Activated B cell treated with CpG ODN at 0.5 μM for 24 hours (primary cell): ENCODE results near the gene PSMD13. TPM values are rescaled to one million over a fixed set of nuclear protein-coding genes. Genes with fewer than 3 reads are reported as not detected.

Experiments used
- ATAC-seq: fragments of 200-7000 bp; cut with Tn5 transposase; one replicate; pipeline ENCODE4 v1.10.0; 2021; ENCODE audit warnings: low read depth, mild to moderate bottlenecking, moderate library complexity
- CTCF ChIA-PET: fragments of 350-600 bp; sonication (Branson Sonifier 250); formaldehyde crosslinking; loops from one replicate; lab custom pipeline; 2021; ENCODE audit warnings: antibody characterized with exemption; lab: Charles Lee
- POLR2A ChIA-PET: fragments of 350-600 bp; sonication (Branson Sonifier 250); formaldehyde crosslinking; loops from one replicate; lab custom pipeline; 2021; ENCODE audit warnings: antibody characterized with exemption; lab: Charles Lee
- DNase-seq: peaks from one replicate; pipeline ENCODE4 v3.0.0; 2022
- H3K27ac Mint-ChIP-seq: one replicate; pipeline ENCODE4 v1.8.0; 2020; ENCODE audit warnings: mixed read lengths
- H3K27me3 Mint-ChIP-seq: one replicate; pipeline ENCODE4 v1.8.0; 2021; ENCODE audit warnings: mixed read lengths
- H3K36me3 Mint-ChIP-seq: one replicate; pipeline ENCODE4 v1.8.0; 2021; ENCODE audit warnings: low read depth, mixed read lengths
- H3K4me1 Mint-ChIP-seq: one replicate; pipeline ENCODE4 v1.8.0; 2021; ENCODE audit warnings: mixed read lengths
- H3K4me3 Mint-ChIP-seq: one replicate; pipeline ENCODE4 v1.8.0; 2020; ENCODE audit warnings: mild to moderate bottlenecking, mixed read lengths
- H3K9me3 Mint-ChIP-seq: one replicate; pipeline ENCODE4 v1.8.0; 2020; ENCODE audit warnings: mixed read lengths
- intact Hi-C: fragments of 100-400 bp; cut with micrococcal nuclease; formaldehyde crosslinking; loops from one replicate; pipeline ENCODE4 v1.15.1; 2024
- total RNA-seq: library from RNA; stranded (reverse); gene quantifications from 2 replicates; pipeline ENCODE4 v1.2.3, GENCODE V29; 2022
- TF ChIP-seq, protein P1 (sequence below): fragments of 200-600 bp; IDR thresholded peaks from one replicate; pipeline ENCODE4 v1.8.0; 2022; ENCODE audit warnings: antibody characterized with exemption, mild to moderate bottlenecking

PSMD13 gene
- total RNA-seq, 1 donor from 2014 or later = 149 TPM

DNA sequence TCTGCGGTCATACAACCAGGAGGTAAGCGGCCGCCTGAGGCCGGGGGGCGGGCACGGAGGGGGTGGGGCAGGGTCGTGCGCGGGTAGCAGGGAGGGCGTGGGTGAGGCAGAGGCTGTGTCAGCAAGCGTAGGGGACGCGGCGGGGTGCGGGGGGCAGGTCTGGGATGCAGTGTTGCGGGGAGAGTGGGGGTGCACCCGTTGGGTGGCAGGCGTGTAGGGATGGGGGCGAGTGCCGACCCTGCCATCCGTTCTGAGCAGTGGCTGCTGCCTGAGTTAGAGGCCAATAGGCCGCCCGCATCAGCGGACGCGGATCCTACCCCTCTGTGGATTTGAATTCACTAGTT, 27.9 kb upstream of the PSMD13 start:
- Mint-ChIP-seq H3K9me3 (no peaks in the 10 kb centered on the region), H3K27ac (peak overlapping the region; percentile 83), H3K4me1 (peaks cover 34% of the 10 kb centered on the region), H3K4me3 (peak overlapping the region; percentile 97), H3K36me3 (peaks cover 72% of the 10 kb centered on the region), H3K27me3 (no peaks in the 10 kb centered on the region)
- intact Hi-C loops = no loop called here
- ChIA-PET POLR2A (interaction anchor here (0.6 to 3.5 kb wide), 10 partner anchors 28 to 327 kb away, joined by 3 to 55 read pairs (median 11); partner anchors contain the start of genes HRAS, LRRC56, PSMD13 and RNH1), CTCF (no interaction called here)
- DNase-seq = no peak
- ATAC-seq = peak; percentile 2
- TF ChIP-seq, protein P1, sequence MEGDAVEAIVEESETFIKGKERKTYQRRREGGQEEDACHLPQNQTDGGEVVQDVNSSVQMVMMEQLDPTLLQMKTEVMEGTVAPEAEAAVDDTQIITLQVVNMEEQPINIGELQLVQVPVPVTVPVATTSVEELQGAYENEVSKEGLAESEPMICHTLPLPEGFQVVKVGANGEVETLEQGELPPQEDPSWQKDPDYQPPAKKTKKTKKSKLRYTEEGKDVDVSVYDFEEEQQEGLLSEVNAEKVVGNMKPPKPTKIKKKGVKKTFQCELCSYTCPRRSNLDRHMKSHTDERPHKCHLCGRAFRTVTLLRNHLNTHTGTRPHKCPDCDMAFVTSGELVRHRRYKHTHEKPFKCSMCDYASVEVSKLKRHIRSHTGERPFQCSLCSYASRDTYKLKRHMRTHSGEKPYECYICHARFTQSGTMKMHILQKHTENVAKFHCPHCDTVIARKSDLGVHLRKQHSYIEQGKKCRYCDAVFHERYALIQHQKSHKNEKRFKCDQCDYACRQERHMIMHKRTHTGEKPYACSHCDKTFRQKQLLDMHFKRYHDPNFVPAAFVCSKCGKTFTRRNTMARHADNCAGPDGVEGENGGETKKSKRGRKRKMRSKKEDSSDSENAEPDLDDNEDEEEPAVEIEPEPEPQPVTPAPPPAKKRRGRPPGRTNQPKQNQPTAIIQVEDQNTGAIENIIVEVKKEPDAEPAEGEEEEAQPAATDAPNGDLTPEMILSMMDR = no peak

DNA sequence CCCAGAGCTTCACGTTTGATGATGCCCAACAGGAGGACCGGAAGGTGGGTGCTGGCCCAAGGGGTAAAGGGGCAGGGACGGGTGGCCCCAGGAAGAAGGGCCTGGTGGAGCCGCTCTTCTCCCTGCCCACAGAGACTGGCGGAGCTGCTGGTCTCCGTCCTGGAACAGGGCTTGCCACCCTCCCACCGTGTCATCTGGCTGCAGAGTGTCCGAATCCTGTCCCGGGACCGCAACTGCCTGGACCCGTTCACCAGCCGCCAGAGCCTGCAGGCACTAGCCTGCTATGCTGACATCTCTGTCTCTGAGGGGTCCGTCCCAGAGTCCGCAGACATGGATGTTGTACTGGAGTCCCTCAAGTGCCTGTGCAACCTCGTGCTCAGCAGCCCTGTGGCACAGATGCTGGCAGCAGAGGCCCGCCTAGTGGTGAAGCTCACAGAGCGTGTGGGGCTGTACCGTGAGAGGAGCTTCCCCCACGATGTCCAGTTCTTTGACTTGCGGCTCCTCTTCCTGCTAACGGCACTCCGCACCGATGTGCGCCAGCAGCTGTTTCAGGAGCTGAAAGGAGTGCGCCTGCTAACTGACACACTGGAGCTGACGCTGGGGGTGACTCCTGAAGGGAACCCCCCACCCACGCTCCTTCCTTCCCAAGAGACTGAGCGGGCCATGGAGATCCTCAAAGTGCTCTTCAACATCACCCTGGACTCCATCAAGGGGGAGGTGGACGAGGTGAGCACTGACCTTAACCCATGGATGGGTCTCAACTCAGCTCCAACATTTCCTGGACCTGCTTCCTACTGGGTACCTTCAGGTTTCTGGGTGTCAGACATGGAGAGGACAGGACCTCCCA, 27.3 kb upstream of the PSMD13 start:
- ChIA-PET POLR2A (interaction anchor here (0.9 to 3.5 kb wide), 7 partner anchors 28 to 327 kb away, joined by 3 to 54 read pairs (median 18); partner anchors contain the start of genes HRAS, LRRC56, PSMD13 and RNH1), CTCF (no interaction called here)
- H3K27me3 Mint-ChIP-seq = no peaks in the 10 kb centered on the region
- H3K27ac Mint-ChIP-seq = peak overlapping the region; percentile 83
- TF ChIP-seq, protein P1 = no peak
- DNase-seq = no peak
- ATAC-seq = no peak
- peaks cover 34% of the 10 kb centered on the region for H3K4me1 Mint-ChIP-seq
- no peaks in the 10 kb centered on the region for H3K9me3 Mint-ChIP-seq
- H3K4me3 Mint-ChIP-seq = peak overlapping the region; percentile 97
- intact Hi-C loops = no loop called here
- H3K36me3 Mint-ChIP-seq = peaks cover 74% of the 10 kb centered on the region

DNA sequence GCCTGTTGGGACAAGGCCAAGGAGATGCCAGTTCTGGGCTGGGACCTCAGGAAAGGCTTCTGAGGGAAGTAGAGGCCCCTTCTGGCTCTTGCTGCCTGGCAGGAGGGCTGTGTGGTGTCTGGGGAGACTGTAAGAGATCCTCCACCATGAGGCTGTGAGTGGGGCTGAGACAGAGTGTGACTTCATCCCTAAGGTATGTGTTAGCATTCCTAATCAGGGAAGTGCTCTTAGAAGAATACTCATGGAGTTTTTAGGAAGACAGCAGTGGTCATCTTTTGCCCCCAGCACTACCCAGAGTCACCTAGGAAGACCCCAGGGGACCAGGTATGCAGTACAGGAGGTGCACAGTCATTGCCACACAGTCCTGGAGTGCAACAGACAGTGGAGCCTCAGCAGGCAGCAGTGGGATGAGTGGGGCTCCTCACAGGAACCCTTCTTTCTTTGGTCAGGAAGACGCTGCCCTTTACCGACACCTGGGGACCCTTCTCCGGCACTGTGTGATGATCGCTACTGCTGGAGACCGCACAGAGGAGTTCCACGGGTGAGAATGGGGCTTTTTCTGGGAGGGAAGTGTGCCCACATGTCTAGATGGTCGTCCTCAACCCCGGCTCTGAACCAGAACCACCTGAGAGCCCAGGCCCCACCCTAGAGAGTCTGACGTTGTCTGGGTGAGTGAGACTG, 26.5 kb upstream of the PSMD13 start:
- Mint-ChIP-seq H3K36me3 (peaks cover 75% of the 10 kb centered on the region), H3K9me3 (no peaks in the 10 kb centered on the region), H3K4me1 (peaks cover 32% of the 10 kb centered on the region), H3K27ac (no peak overlapping the region), H3K4me3 (peak overlapping the region; percentile 56), H3K27me3 (no peaks in the 10 kb centered on the region)
- TF ChIP-seq, protein P1 = no peak
- CTCF ChIA-PET = no interaction called here
- POLR2A ChIA-PET = interaction anchor here (0.9 kb wide), 1 partner anchor 27 kb away, joined by 5 read pairs; the partner anchor contains the start of gene PSMD13
- intact Hi-C loops = no loop called here
- DNase-seq (no peak), ATAC-seq (no peak)

DNA sequence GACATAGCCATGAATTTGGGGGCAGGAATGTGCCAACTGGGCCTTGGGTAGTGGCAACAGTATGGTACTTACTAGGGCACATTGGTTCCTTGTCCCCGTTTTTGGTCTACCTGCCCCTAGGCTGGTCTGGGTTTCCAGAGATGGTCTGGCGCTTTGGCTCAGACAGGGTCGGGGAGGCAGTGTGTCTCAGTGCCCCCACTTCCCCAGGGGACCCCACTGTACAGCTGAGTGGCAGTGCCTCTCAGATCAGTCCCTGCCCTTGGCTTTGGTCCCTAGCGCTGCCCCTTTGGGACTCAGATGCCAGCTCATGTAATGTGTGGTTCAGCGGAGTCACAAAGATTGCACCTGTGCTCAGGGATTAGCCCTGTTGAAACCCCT, 26.0 kb upstream of the PSMD13 start:
- H3K27ac Mint-ChIP-seq = no peak overlapping the region
- peaks cover 28% of the 10 kb centered on the region for H3K4me1 Mint-ChIP-seq
- CTCF ChIA-PET = no interaction called here
- DNase-seq (no peak), ATAC-seq (no peak)
- H3K4me3 Mint-ChIP-seq = no peak overlapping the region
- POLR2A ChIA-PET = no interaction called here
- TF ChIP-seq, protein P1 = no peak
- peaks cover 78% of the 10 kb centered on the region for H3K36me3 Mint-ChIP-seq
- no peaks in the 10 kb centered on the region for H3K27me3 Mint-ChIP-seq
- intact Hi-C loops = no loop called here
- no peaks in the 10 kb centered on the region for H3K9me3 Mint-ChIP-seq

DNA sequence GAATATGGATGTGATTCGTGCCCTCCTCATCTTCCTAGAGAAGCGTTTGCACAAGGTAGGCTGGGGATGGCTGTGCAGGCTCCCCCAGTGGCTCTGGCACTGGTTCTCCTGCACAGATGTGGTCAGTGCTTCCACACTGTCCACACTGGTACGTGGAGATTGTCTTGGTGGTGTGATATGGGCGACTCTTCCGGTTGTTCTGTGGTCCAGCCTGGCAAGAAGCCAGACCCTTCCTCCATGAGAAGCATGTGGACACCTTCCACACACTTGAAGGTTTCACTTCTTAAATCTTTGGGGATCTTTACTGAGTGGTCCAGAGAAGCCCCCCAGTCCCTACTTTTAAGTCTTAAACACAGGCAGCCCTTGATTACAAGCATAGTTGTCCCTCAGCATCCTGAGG, 25.5 kb upstream of the PSMD13 start:
- H3K9me3 Mint-ChIP-seq = no peaks in the 10 kb centered on the region
- TF ChIP-seq, protein P1 = no peak
- intact Hi-C loops = no loop called here
- H3K27me3 Mint-ChIP-seq = no peaks in the 10 kb centered on the region
- no peak overlapping the region for H3K4me3 Mint-ChIP-seq
- H3K36me3 Mint-ChIP-seq = peaks cover 81% of the 10 kb centered on the region
- no peak for DNase-seq
- ChIA-PET CTCF (interaction anchor here (1.4 kb wide), 1 partner anchor 39 kb away, joined by 5 read pairs; no protein-coding TSS in a partner anchor), POLR2A (no interaction called here)
- peaks cover 23% of the 10 kb centered on the region for H3K4me1 Mint-ChIP-seq
- no peak for ATAC-seq
- peak overlapping the region; percentile 18 for H3K27ac Mint-ChIP-seq
